Liver (tissue), 3 donors: ENCODE data around the gene IZUMO2.
"Not testable (repeated sequence)": the region's sequence is repeated elsewhere in the genome, so short reads cannot be mapped to it uniquely, and the experiment has no call there.

ENCODE experiments used
- GABPA ChIP-seq, 2 donors: IDR thresholded peaks in 1 of 2; conservative IDR thresholded peaks in 1 of 2; 2 replicates each; pipeline ENCODE4 v1.6.1; 2016; ENCODE audit warnings: antibody characterized with exemption in 2 of 2, mild to moderate bottlenecking in 1 of 2, moderate library complexity in 1 of 2
- TF ChIP-seq, protein P1 (sequence below): IDR thresholded peaks from 2 replicates; pipeline ENCODE4 v1.6.1; 2016; ENCODE audit warnings: antibody characterized with exemption
- TF ChIP-seq, protein P2 (sequence below): fragments of 150-350 bp; IDR thresholded peaks from 2 replicates; pipeline ENCODE4 v1.5.1; 2017; ENCODE audit warnings: improper control_type of control experiment, low read depth, low read length; ENCODE audit not compliant: missing input control
- donor health status: healthy.
- donor health status: healthy.

DNA sequence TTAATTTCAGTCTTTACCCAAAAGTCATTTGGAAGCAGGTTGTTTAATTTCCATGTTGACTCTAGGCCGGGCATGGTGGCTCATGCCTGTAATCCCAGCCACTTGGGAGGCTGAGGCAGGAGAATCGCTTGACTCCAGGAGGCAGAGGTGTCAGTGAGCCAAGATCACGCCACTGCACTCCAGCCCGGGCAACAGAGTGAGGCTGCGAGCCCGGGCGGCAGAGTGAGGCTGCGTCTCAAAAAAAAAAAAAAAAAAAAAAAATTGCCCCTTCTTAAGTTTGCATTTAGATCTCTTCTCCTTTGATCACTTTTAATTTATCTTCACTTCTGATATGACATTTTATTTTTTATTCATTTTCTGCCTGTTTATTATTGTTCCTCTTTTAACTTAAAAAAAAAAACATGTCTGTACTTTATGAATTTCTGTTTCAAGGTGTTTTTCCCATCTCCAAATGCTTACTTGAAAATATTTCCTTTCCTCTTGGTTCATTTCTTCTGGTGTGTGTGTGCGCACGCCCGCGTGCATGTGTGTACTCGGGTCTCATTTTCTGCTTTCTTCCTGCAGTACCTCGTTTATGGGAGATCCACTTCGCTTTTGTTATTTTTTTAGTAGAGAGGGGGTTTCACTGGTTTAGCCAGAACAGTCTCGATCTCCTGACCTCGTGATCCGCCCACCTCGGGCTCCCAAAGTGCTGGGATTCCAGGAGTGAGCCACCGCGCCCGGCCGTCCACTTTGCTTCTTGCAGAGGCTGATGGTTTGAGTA, 26.3 kb downstream of the IZUMO2 start:
- TF ChIP-seq, protein P1, sequence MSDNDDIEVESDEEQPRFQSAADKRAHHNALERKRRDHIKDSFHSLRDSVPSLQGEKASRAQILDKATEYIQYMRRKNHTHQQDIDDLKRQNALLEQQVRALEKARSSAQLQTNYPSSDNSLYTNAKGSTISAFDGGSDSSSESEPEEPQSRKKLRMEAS: not testable (repeated sequence)
- TF ChIP-seq, protein P2, sequence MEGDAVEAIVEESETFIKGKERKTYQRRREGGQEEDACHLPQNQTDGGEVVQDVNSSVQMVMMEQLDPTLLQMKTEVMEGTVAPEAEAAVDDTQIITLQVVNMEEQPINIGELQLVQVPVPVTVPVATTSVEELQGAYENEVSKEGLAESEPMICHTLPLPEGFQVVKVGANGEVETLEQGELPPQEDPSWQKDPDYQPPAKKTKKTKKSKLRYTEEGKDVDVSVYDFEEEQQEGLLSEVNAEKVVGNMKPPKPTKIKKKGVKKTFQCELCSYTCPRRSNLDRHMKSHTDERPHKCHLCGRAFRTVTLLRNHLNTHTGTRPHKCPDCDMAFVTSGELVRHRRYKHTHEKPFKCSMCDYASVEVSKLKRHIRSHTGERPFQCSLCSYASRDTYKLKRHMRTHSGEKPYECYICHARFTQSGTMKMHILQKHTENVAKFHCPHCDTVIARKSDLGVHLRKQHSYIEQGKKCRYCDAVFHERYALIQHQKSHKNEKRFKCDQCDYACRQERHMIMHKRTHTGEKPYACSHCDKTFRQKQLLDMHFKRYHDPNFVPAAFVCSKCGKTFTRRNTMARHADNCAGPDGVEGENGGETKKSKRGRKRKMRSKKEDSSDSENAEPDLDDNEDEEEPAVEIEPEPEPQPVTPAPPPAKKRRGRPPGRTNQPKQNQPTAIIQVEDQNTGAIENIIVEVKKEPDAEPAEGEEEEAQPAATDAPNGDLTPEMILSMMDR: not testable (repeated sequence)
- not testable (repeated sequence) for TF ChIP-seq GABPA (IDR thresholded peaks at IDR 0.05 in 1 of 2, conservative IDR thresholded peaks at IDR 0.05 in 1 of 2)
